HG03064 (cell line): Measurements from ENCODE around the gene TMEM245.
"Not testable (repeated sequence)": the region's sequence is repeated elsewhere in the genome, so short reads cannot be mapped to it uniquely, and the experiment has no call there.

ENCODE experiments used
- ATAC-seq: cut with Tn5 transposase; IDR thresholded peaks from one replicate; pipeline ENCODE4 v1.9.1; 2021; ENCODE audit warnings: low read depth; ENCODE audit not compliant: unreplicated experiment

TMEM245 gene

GRCh38 chr9:109072133-109072692, 47.5 kb downstream of the TMEM245 start:
- no peak for ATAC-seq

- ATAC-seq, result no peak
Observed at GRCh38 chr9:109068764-109069163, 51.0 kb downstream of the TMEM245 start.

GRCh38 chr9:109064963-109065702, 54.6 kb downstream of the TMEM245 start:
- ATAC-seq, result no peak

- ATAC-seq, result no peak
Observed at GRCh38 chr9:109063760-109064159, 56.0 kb downstream of the TMEM245 start.

- ATAC-seq, result no peak
Observed at GRCh38 chr9:109062543-109062942, 57.2 kb downstream of the TMEM245 start.

- no peak for ATAC-seq
Observed at GRCh38 chr9:109060191-109060590, 59.6 kb downstream of the TMEM245 start.

- not testable (repeated sequence) for ATAC-seq
Observed at GRCh38 chr9:109053121-109053520, 66.6 kb downstream of the TMEM245 start.

- ATAC-seq, result no peak
Observed at GRCh38 chr9:109052416-109052815, 67.3 kb downstream of the TMEM245 start.

- no peak for ATAC-seq
Observed at GRCh38 chr9:109051733-109052132, 68.0 kb downstream of the TMEM245 start.

- no peak for ATAC-seq
Observed at GRCh38 chr9:109050444-109050843, 69.3 kb downstream of the TMEM245 start.

- ATAC-seq, result no peak
Observed at GRCh38 chr9:109048822-109049221, 70.9 kb downstream of the TMEM245 start.

- no peak for ATAC-seq
Observed at GRCh38 chr9:109047259-109047658, 72.5 kb downstream of the TMEM245 start.

- no peak for ATAC-seq
Observed at GRCh38 chr9:109046346-109046745, 73.4 kb downstream of the TMEM245 start.

- no peak for ATAC-seq
Observed at GRCh38 chr9:109043578-109043977, 76.2 kb downstream of the TMEM245 start.

- ATAC-seq, result no peak
Observed at GRCh38 chr9:109040571-109040970, 79.2 kb downstream of the TMEM245 start.

- ATAC-seq, result no peak
Observed at GRCh38 chr9:109039539-109039938, 80.2 kb downstream of the TMEM245 start.

- ATAC-seq, result no peak
Observed at GRCh38 chr9:109037946-109038715, 81.6 kb downstream of the TMEM245 start.

- no peak for ATAC-seq
Observed at GRCh38 chr9:109036744-109037680, 82.7 kb downstream of the TMEM245 start.

- no peak for ATAC-seq
Observed at GRCh38 chr9:109035684-109036423, 83.9 kb downstream of the TMEM245 start.
